ENCODE measurements around the gene VPS13D. TPM values are rescaled to one million over a fixed set of nuclear protein-coding genes. Genes with fewer than 3 reads are reported as not detected.
A peak's percentile ranks its signal among the peaks of the same experiment; 100 is the strongest.

The VPS13D gene
- total RNA-seq, 2 experiments from 2014 or later = 52.6 to 53.3 TPM

GRCh38 chr1:12472156-12472797 lies 242.4 kb downstream of the VPS13D start:
- H3K4me1 Mint-ChIP-seq = peaks cover 81% of the 10 kb centered on the region
- no peaks in the 10 kb centered on the region for H3K9me3 Mint-ChIP-seq
- peaks cover 20% of the 10 kb centered on the region for H3K36me3 Mint-ChIP-seq
- H3K27me3 Mint-ChIP-seq = no peaks in the 10 kb centered on the region
- H3K4me3 Mint-ChIP-seq = peak overlapping the region; percentile 68
- POLR2A ChIA-PET = interaction anchor here (1.1 to 11.1 kb wide), 8 partner anchors 9 to 145 kb away, joined by 3 to 110 read pairs (median 11); partner anchors contain the start of gene DHRS3
- ATAC-seq (ENCODE audit: low read depth) (no peak), DNase-seq (no peak)
- H3K27ac Mint-ChIP-seq = peak overlapping the region; percentile 94

- H3K4me1 Mint-ChIP-seq = peaks cover 81% of the 10 kb centered on the region
- peak overlapping the region; percentile 68 for H3K4me3 Mint-ChIP-seq
- ATAC-seq (ENCODE audit: low read depth) (peak; percentile 78), DNase-seq (peak; percentile 67)
- POLR2A ChIA-PET = interaction anchor here (1.1 to 11.1 kb wide), 7 partner anchors 14 to 145 kb away, joined by 3 to 110 read pairs (median 16); partner anchors contain the start of gene DHRS3
- no peaks in the 10 kb centered on the region for H3K9me3 Mint-ChIP-seq
- no peaks in the 10 kb centered on the region for H3K27me3 Mint-ChIP-seq
- peak overlapping the region; percentile 94 for H3K27ac Mint-ChIP-seq
- H3K36me3 Mint-ChIP-seq = peaks cover 17% of the 10 kb centered on the region
Observed at GRCh38 chr1:12472798-12473551, 243.1 kb downstream of the VPS13D start.

GRCh38 chr1:12473596-12474362 lies 243.9 kb downstream of the VPS13D start:
- ATAC-seq (ENCODE audit: low read depth) = no peak
- POLR2A ChIA-PET = interaction anchor here (1.3 to 11.1 kb wide), 7 partner anchors 19 to 144 kb away, joined by 3 to 110 read pairs (median 36); partner anchors contain the start of gene DHRS3
- peaks cover 14% of the 10 kb centered on the region for H3K36me3 Mint-ChIP-seq

GRCh38 chr1:12475101-12475500 lies 245.3 kb downstream of the VPS13D start:
- peaks cover 88% of the 10 kb centered on the region for H3K4me1 Mint-ChIP-seq
- H3K27ac Mint-ChIP-seq = peak overlapping the region; percentile 81
- H3K36me3 Mint-ChIP-seq = peaks cover 16% of the 10 kb centered on the region
- POLR2A ChIA-PET = interaction anchor here (1.2 to 11.1 kb wide), 8 partner anchors 20 to 298 kb away, joined by 3 to 110 read pairs (median 21); partner anchors contain the start of gene DHRS3
- DNase-seq = no peak
- H3K4me3 Mint-ChIP-seq = peak overlapping the region; percentile 47
- no peaks in the 10 kb centered on the region for H3K27me3 Mint-ChIP-seq
- H3K9me3 Mint-ChIP-seq = no peaks in the 10 kb centered on the region
- ATAC-seq (ENCODE audit: low read depth) = no peak

More at GRCh38 chr1:12473596-12474362, 243.9 kb downstream of the VPS13D start:
- DNase-seq = no peak
- Mint-ChIP-seq H3K9me3 (no peaks in the 10 kb centered on the region), H3K27me3 (no peaks in the 10 kb centered on the region), H3K4me1 (peaks cover 83% of the 10 kb centered on the region), H3K4me3 (peak overlapping the region; percentile 68), H3K27ac (peak overlapping the region; percentile 94)

GRCh38 chr1:12475530-12475934 lies 245.7 kb downstream of the VPS13D start:
- POLR2A ChIA-PET = interaction anchor here (0.7 to 11.1 kb wide), 9 partner anchors 21 to 298 kb away, joined by 3 to 110 read pairs (median 10); partner anchors contain the start of gene DHRS3
- H3K27me3 Mint-ChIP-seq = no peaks in the 10 kb centered on the region
- H3K9me3 Mint-ChIP-seq = no peaks in the 10 kb centered on the region
- DNase-seq (no peak), ATAC-seq (ENCODE audit: low read depth) (no peak)
- H3K4me1 Mint-ChIP-seq = peaks cover 90% of the 10 kb centered on the region
- H3K4me3 Mint-ChIP-seq = peak overlapping the region; percentile 47
- H3K27ac Mint-ChIP-seq = peak overlapping the region; percentile 81
- H3K36me3 Mint-ChIP-seq = peaks cover 17% of the 10 kb centered on the region

- peak; percentile 16 for ATAC-seq (ENCODE audit: low read depth)
- H3K4me1 Mint-ChIP-seq = peaks cover 93% of the 10 kb centered on the region
- POLR2A ChIA-PET = interaction anchor here (0.6 to 11.1 kb wide), 9 partner anchors 21 to 142 kb away, joined by 3 to 110 read pairs (median 10); partner anchors contain the start of gene DHRS3
- peak overlapping the region; percentile 47 for H3K4me3 Mint-ChIP-seq
- H3K27me3 Mint-ChIP-seq = no peaks in the 10 kb centered on the region
- no peaks in the 10 kb centered on the region for H3K9me3 Mint-ChIP-seq
- peaks cover 17% of the 10 kb centered on the region for H3K36me3 Mint-ChIP-seq
- DNase-seq = no peak
- H3K27ac Mint-ChIP-seq = peak overlapping the region; percentile 81
Observed at GRCh38 chr1:12475947-12476346, 246.1 kb downstream of the VPS13D start.

GRCh38 chr1:12477314-12477713 lies 247.5 kb downstream of the VPS13D start:
- Mint-ChIP-seq H3K27me3 (no peaks in the 10 kb centered on the region), H3K4me1 (peaks cover 92% of the 10 kb centered on the region), H3K9me3 (no peaks in the 10 kb centered on the region), H3K27ac (peak overlapping the region; percentile 42), H3K36me3 (peaks cover 17% of the 10 kb centered on the region), H3K4me3 (peak overlapping the region; percentile 5)
- POLR2A ChIA-PET = interaction anchor here (0.5 to 11.1 kb wide), 6 partner anchors 16 to 141 kb away, joined by 4 to 110 read pairs (median 38); partner anchors contain the start of gene DHRS3
- ATAC-seq (ENCODE audit: low read depth) (no peak), DNase-seq (no peak)

- H3K4me1 Mint-ChIP-seq = peaks cover 86% of the 10 kb centered on the region
Observed at GRCh38 chr1:12477936-12478611, 248.2 kb downstream of the VPS13D start.

GRCh38 chr1:12478612-12478985 lies 248.8 kb downstream of the VPS13D start:
- DNase-seq (peak; percentile 65), ATAC-seq (ENCODE audit: low read depth) (peak; percentile 66)
- H3K4me3 Mint-ChIP-seq = peak overlapping the region; percentile 79
- POLR2A ChIA-PET = interaction anchor here (0.6 to 11.1 kb wide), 8 partner anchors 15 to 139 kb away, joined by 3 to 110 read pairs (median 11); partner anchors contain the start of gene DHRS3
- H3K4me1 Mint-ChIP-seq = peaks cover 81% of the 10 kb centered on the region
- peak overlapping the region; percentile 91 for H3K27ac Mint-ChIP-seq
- no peaks in the 10 kb centered on the region for H3K9me3 Mint-ChIP-seq
- H3K27me3 Mint-ChIP-seq = no peaks in the 10 kb centered on the region
- peaks cover 24% of the 10 kb centered on the region for H3K36me3 Mint-ChIP-seq

More at GRCh38 chr1:12477936-12478611, 248.2 kb downstream of the VPS13D start:
- Mint-ChIP-seq H3K9me3 (no peaks in the 10 kb centered on the region), H3K27me3 (no peaks in the 10 kb centered on the region), H3K27ac (peak overlapping the region; percentile 91), H3K36me3 (peaks cover 20% of the 10 kb centered on the region), H3K4me3 (peak overlapping the region; percentile 79)
- POLR2A ChIA-PET = interaction anchor here (0.5 to 11.1 kb wide), 9 partner anchors 16 to 140 kb away, joined by 3 to 110 read pairs (median 8); partner anchors contain the start of gene DHRS3
- DNase-seq (peak; percentile 55), ATAC-seq (ENCODE audit: low read depth) (peak; percentile 37)

- no peaks in the 10 kb centered on the region for H3K27me3 Mint-ChIP-seq
- DNase-seq (no peak), ATAC-seq (ENCODE audit: low read depth) (no peak)
- peaks cover 27% of the 10 kb centered on the region for H3K36me3 Mint-ChIP-seq
- H3K9me3 Mint-ChIP-seq = no peaks in the 10 kb centered on the region
- POLR2A ChIA-PET = interaction anchor here (1.0 to 11.1 kb wide), 8 partner anchors 24 to 139 kb away, joined by 3 to 110 read pairs (median 7); partner anchors contain the start of gene DHRS3
- H3K4me3 Mint-ChIP-seq = peak overlapping the region; percentile 79
- peak overlapping the region; percentile 91 for H3K27ac Mint-ChIP-seq
- H3K4me1 Mint-ChIP-seq = peaks cover 77% of the 10 kb centered on the region
Observed at GRCh38 chr1:12479311-12479710, 249.5 kb downstream of the VPS13D start.

GRCh38 chr1:12480041-12480440 lies 250.2 kb downstream of the VPS13D start:
- H3K27ac Mint-ChIP-seq = peak overlapping the region; percentile 90
- peaks cover 31% of the 10 kb centered on the region for H3K36me3 Mint-ChIP-seq
- H3K27me3 Mint-ChIP-seq = no peaks in the 10 kb centered on the region
- peaks cover 72% of the 10 kb centered on the region for H3K4me1 Mint-ChIP-seq
- ATAC-seq (ENCODE audit: low read depth) = no peak
- POLR2A ChIA-PET = interaction anchor here (1.0 to 11.1 kb wide), 4 partner anchors 31 to 138 kb away, joined by 3 to 110 read pairs (median 5); partner anchors contain the start of gene DHRS3
- no peak overlapping the region for H3K4me3 Mint-ChIP-seq
- H3K9me3 Mint-ChIP-seq = no peaks in the 10 kb centered on the region
- no peak for DNase-seq

Measured in activated naive CD8-positive, alpha-beta T cell treated with anti-CD3 and anti-CD28 coated beads, Interleukin-2, amount 10 ng/mL, durations not matched to agents 7 days and 5 days (primary cell).